ENCODE data around the gene PPP2R5E.

The PPP2R5E gene

GRCh38 chr14:63517354-63517753 is 25.8 kb downstream of the PPP2R5E start:
- DNase-seq, result no peak

GRCh38 chr14:63515240-63515639 is 27.9 kb downstream of the PPP2R5E start:
- DNase-seq, result no peak

- no peak for DNase-seq
These were observed 29.4 kb downstream of the PPP2R5E start for GRCh38 chr14:63513756-63514155.

- DNase-seq, result no peak
These were observed 30.3 kb downstream of the PPP2R5E start for GRCh38 chr14:63512861-63513260.

GRCh38 chr14:63510538-63510937 is 32.6 kb downstream of the PPP2R5E start:
- no peak for DNase-seq

- no peak for DNase-seq
These were observed 35.1 kb downstream of the PPP2R5E start for GRCh38 chr14:63508033-63508432.

- DNase-seq, result no peak
These were observed 38.5 kb downstream of the PPP2R5E start for GRCh38 chr14:63504648-63505047.

GRCh38 chr14:63501429-63501828 is 41.7 kb downstream of the PPP2R5E start:
- DNase-seq, result no peak

GRCh38 chr14:63499701-63500250 is 43.4 kb downstream of the PPP2R5E start:
- no peak for DNase-seq

GRCh38 chr14:63496837-63497400 is 46.3 kb downstream of the PPP2R5E start:
- no peak for DNase-seq

GRCh38 chr14:63493246-63493645 is 49.9 kb downstream of the PPP2R5E start:
- no peak for DNase-seq

GRCh38 chr14:63492391-63492790 is 50.8 kb downstream of the PPP2R5E start:
- no peak for DNase-seq

- DNase-seq, result no peak
These were observed 55.5 kb downstream of the PPP2R5E start for GRCh38 chr14:63487724-63488123.

GRCh38 chr14:63486738-63487137 is 56.4 kb downstream of the PPP2R5E start:
- no peak for DNase-seq

- no peak for DNase-seq
These were observed 59.9 kb downstream of the PPP2R5E start for GRCh38 chr14:63483315-63483714.

GRCh38 chr14:63480599-63480998 is 62.6 kb downstream of the PPP2R5E start:
- no peak for DNase-seq

- DNase-seq, result no peak
These were observed 64.7 kb downstream of the PPP2R5E start for GRCh38 chr14:63478437-63478852.

GRCh38 chr14:63478010-63478409 is 65.2 kb downstream of the PPP2R5E start:
- no peak for DNase-seq

- no peak for DNase-seq
These were observed 65.6 kb downstream of the PPP2R5E start for GRCh38 chr14:63477556-63477955.

GRCh38 chr14:63475761-63476160 is 67.4 kb downstream of the PPP2R5E start:
- DNase-seq, result no peak

GRCh38 chr14:63474844-63475243 is 68.3 kb downstream of the PPP2R5E start:
- no peak for DNase-seq

- DNase-seq, result no peak
These were observed 69.1 kb downstream of the PPP2R5E start for GRCh38 chr14:63474111-63474510.

- DNase-seq, result no peak
These were observed 70.0 kb downstream of the PPP2R5E start for GRCh38 chr14:63472986-63473788.
